Measurements from ENCODE around the gene IARS1. TPM values are rescaled to one million over a fixed set of nuclear protein-coding genes. Genes with fewer than 3 reads are reported as not detected.

IARS1 gene
- total and polyA plus RNA-seq, 2 of the 8 experiments (the other 6 are each of a cell fraction or from before 2014, with no cell fraction given) = 74.9 to 243 TPM

DNA sequence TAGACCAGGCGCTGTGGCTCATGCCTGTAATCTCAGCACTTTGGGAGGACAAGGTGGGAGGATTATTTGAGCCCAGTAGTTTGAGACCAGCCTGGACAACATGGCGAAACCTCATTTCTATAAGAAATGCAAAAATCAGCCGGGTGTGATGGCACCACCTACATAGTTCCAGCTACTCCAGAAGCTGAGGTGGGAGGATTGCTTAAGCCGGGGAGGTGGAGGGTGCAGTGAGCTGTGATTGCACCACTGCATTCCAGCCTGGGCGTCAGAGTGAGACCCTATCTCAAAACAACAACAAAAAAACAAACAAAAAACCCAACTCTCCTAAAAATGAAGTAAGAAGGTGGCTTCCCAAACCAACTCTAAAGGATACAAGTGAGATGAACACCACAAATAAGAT is 23.0 kb downstream of the IARS1 start:
- Histone ChIP-seq H2BK15ac (ENCODE audit: low read length) (no peak overlapping the region), H3K18ac (ENCODE audit: extremely low read depth, low read length) (no peak overlapping the region), H3K14ac (ENCODE audit: insufficient read length) (no peak overlapping the region), H3K27me3 (replicated peaks in 1 of 4; ENCODE audit: control insufficient read depth in 3 of 4, extremely low read depth in 1 of 4, insufficient read depth in 3 of 4, low read length in 3 of 4) (no peaks in the 10 kb centered on the region), H2AK5ac (ENCODE audit: low read depth, low read length) (no peak overlapping the region), H3K4me1 (replicated peaks in 1 of 4; ENCODE audit: control insufficient read depth in 3 of 4, insufficient read depth in 4 of 4, low read length in 3 of 4) (no peaks in the 10 kb centered on the region), H4K91ac (replicated peaks; ENCODE audit: insufficient read length, low read length) (no peak overlapping the region), H2BK120ac (replicated peaks; ENCODE audit: low read depth, low read length) (no peak overlapping the region), H2BK20ac (ENCODE audit: low read length) (no peak overlapping the region), H3K9me3 (ENCODE audit: insufficient read depth in 2 of 2, low read depth in 1 of 2, low read length in 1 of 2) (no peaks in the 10 kb centered on the region), H3K9ac (replicated peaks in 1 of 4; ENCODE audit: extremely low read depth in 1 of 4, low read depth in 3 of 4, low read length in 3 of 4) (no peak overlapping the region), H2BK5ac (ENCODE audit: low read depth, low read length) (no peak overlapping the region), H3K23me2 (ENCODE audit: low read depth, low read length) (no peaks in the 10 kb centered on the region), H3K4ac (replicated peaks; ENCODE audit: insufficient read length, low read depth, low read length) (no peak overlapping the region), H4K5ac (ENCODE audit: insufficient read length, low read depth, low read length) (no peak overlapping the region), H3K4me3 (ENCODE audit: extremely low read depth in 1 of 4, insufficient read depth in 2 of 4, low read depth in 3 of 4, low read length in 4 of 4) (no peak overlapping the region), H3K23ac (ENCODE audit: insufficient read length) (no peak overlapping the region), H3K79me1 (ENCODE audit: low read depth, low read length) (no peaks in the 10 kb centered on the region; the same call in 1 of the 2 replicates), H4K20me1 (replicated peaks in 1 of 2; ENCODE audit: control insufficient read depth in 1 of 2, insufficient read depth in 2 of 2, low read length in 2 of 2) (peaks cover 3 to 11% of the 10 kb centered on the region in 2 experiments), H3K4me2 (ENCODE audit: insufficient read depth in 1 of 2, low read depth in 2 of 2, low read length in 2 of 2) (no peak overlapping the region), H4K8ac (ENCODE audit: extremely low read depth, insufficient read depth, low read length) (no peak overlapping the region), H3K56ac (replicated peaks; ENCODE audit: insufficient read length, low read depth, low read length) (no peak overlapping the region), H3K27ac (ENCODE audit: low read depth, low read length) (no peak overlapping the region), H3K79me2 (ENCODE audit: control insufficient read depth in 1 of 2, insufficient read depth in 2 of 2, low read length in 2 of 2) (no peaks in the 10 kb centered on the region), H2BK12ac (ENCODE audit: low read depth, low read length) (no peak overlapping the region), H2AFZ (ENCODE audit: low read length) (no peak overlapping the region), H3K36me3 (ENCODE audit: control insufficient read depth in 2 of 4, insufficient read depth in 4 of 4, low read length in 3 of 4) (peaks cover 63 to 99% (median 88%) of the 10 kb centered on the region in 4 experiments)
- ChIA-PET POLR2A (ENCODE audit: partially characterized antibody) (interaction anchor here (1.0 to 5.8 kb wide), 4 partner anchors 6 to 16 kb away, joined by 4 to 66 read pairs (median 5); no protein-coding TSS in a partner anchor), CTCF (ENCODE audit: partially characterized antibody) (no interaction called here)
- FAIRE-seq (no peak), DNase-seq (ENCODE audit: low read depth in 1 of 2, low spot score in 2 of 2) (no peak)
- WGBS, 2 experiments (ENCODE audit: extremely low coverage in 1 of 2, insufficient coverage in 1 of 2, insufficient read length in 1 of 2, insufficient replicate concordance in 2 of 2, low coverage in 1 of 2, low lambda C conversion rate in 2 of 2, missing lambda C conversion rate in 1 of 2) = 90% methylated on average over 5 of the region's 5 CpGs; no CpG with 5 or more reads in 1 of the 2 experiments
- TF ChIP-seq BCL11A (IDR thresholded peaks at IDR 0.05; ENCODE audit: low read depth in 2 of 2, low read length in 2 of 2) (no peak), GTF2F1 (IDR thresholded peaks at IDR 0.05; ENCODE audit: borderline replicate concordance, low read depth, low read length) (no peak), CBX5 (IDR thresholded peaks at IDR 0.05; ENCODE audit: low read depth, low read length) (no peak), EP300 (IDR thresholded peaks at IDR 0.05; ENCODE audit: borderline replicate concordance in 1 of 2, low read depth in 2 of 2, low read length in 2 of 2) (no peak), NANOG (IDR thresholded peaks at IDR 0.05; ENCODE audit: insufficient read depth, low read depth, low read length, poor library complexity, severe bottlenecking) (no peak), ZNF274 (IDR thresholded peaks at IDR 0.05; ENCODE audit: borderline replicate concordance, extremely low read depth, low read length) (no peak), POLR2AphosphoS5 (IDR thresholded peaks at IDR 0.05; ENCODE audit: low read depth, low read length) (no peak), CTCF (IDR thresholded peaks at IDR 0.05; ENCODE audit: control extremely low read depth in 1 of 3, insufficient read depth in 1 of 3, low read depth in 1 of 3, low read length in 3 of 3) (no peak)
- TF ChIP-seq, protein P1, sequence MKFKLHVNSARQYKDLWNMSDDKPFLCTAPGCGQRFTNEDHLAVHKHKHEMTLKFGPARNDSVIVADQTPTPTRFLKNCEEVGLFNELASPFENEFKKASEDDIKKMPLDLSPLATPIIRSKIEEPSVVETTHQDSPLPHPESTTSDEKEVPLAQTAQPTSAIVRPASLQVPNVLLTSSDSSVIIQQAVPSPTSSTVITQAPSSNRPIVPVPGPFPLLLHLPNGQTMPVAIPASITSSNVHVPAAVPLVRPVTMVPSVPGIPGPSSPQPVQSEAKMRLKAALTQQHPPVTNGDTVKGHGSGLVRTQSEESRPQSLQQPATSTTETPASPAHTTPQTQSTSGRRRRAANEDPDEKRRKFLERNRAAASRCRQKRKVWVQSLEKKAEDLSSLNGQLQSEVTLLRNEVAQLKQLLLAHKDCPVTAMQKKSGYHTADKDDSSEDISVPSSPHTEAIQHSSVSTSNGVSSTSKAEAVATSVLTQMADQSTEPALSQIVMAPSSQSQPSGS (IDR thresholded peaks at IDR 0.05; ENCODE audit: low read length) = no peak
